HG03066 (cell line): ENCODE data around the gene CYP26B1.

ENCODE experiments used
- ATAC-seq: cut with Tn5 transposase; IDR thresholded peaks from one replicate; pipeline ENCODE4 v1.9.1; 2021; ENCODE audit warnings: low read depth; ENCODE audit not compliant: unreplicated experiment

Gene CYP26B1

GRCh38 chr2:72113847-72114692 lies 33.6 kb downstream of the CYP26B1 start:
- no peak for ATAC-seq

- ATAC-seq: no peak
Observed at GRCh38 chr2:72112981-72113846, 34.4 kb downstream of the CYP26B1 start.

DNA sequence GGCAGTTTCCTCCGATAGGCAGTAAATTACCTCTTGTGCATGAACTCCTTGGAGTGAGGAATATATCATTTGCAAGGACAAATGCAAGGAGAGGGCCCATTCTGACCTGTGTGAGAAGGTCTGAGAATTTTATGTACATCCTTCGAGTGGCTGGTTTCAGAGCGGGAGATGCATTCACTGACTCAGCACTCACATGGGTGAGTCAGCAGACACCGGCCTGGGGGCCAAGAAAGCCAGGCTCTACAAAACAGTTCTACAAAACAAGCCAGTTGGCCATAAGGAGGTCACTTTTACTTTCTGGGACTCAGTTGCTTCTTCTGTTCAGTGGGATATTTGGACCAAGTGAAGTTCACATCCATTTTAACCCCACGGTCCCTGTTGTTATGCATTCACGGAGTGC lies 35.3 kb downstream of the CYP26B1 start:
- ATAC-seq: no peak

DNA sequence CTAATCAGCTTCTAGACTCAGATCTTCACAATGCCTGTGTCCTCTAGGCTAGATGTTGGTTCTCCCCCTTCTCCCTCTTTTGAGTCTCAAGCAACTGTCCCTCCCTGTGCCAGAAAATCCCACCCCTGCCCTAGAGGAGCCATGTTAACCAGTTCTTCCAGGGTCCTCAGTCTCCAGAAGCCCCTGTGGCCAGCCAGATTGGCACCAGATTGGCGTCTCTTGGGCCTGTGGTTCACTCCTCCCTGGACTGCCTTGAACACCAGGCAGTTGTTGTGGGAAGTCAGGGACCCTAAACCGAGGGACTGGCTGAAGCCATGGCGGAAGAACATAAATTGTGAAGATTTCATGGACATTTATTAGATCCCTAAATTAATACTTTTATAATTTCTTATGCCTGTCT lies 36.6 kb downstream of the CYP26B1 start:
- ATAC-seq: no peak

DNA sequence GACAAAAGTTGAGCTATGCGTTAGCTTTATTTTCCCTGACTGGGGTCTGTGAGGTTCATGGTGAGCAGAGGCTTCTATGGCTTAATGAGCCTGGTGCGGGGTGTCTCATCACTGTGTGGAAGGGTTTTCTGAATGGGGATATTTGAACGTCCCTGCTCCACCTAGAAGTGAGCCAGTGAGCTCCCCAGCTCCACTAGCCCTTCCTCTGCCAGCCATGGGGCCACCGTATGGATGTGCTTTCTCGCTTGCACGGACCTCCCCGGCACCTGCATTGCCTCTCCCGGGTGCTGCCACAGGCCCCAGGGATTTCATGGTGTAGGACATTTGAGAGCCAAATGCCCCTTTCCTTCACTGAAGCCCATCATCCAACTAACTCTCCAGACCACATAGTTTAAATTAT lies 37.8 kb downstream of the CYP26B1 start:
- no peak for ATAC-seq

DNA sequence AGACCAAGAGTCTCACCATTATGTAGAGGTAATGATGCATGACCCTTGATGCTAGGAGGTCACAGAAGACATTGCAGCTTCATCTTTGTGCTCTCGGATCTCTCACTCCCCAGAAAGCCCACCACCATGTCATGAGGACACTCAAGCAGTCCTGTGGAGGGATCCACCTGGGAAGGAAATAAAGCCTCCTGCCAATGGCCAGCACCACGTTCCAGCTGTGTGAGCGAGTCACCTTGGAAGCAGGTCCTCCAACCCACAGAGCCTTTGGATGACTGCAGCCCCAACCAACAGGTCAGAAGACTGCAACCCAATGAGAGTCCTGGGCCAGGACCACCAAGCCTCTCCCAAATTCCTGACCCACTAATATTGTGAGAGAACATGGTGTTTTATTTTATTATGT lies 38.4 kb downstream of the CYP26B1 start:
- ATAC-seq: no peak

GRCh38 chr2:72108121-72108520 lies 39.5 kb downstream of the CYP26B1 start:
- no peak for ATAC-seq

DNA sequence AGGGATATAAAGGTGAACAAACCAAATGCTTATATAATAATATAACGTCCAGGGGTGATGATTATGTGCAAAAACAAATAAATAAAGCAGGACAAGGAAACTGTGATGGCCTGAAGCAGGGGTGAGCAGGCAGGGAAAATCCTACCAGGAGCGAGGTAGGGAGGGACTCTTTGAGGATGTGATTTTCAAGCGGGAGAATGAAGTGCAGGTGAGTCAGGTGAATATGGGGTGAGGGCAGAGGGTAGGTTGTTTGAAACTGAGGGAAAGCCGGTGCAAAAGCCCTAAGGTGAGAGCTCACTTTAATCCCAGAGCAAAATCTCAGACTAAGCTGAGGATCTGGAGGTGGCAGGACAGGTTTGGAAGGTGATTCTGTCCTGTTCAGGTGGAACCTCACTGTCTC lies 40.7 kb downstream of the CYP26B1 start:
- no peak for ATAC-seq

DNA sequence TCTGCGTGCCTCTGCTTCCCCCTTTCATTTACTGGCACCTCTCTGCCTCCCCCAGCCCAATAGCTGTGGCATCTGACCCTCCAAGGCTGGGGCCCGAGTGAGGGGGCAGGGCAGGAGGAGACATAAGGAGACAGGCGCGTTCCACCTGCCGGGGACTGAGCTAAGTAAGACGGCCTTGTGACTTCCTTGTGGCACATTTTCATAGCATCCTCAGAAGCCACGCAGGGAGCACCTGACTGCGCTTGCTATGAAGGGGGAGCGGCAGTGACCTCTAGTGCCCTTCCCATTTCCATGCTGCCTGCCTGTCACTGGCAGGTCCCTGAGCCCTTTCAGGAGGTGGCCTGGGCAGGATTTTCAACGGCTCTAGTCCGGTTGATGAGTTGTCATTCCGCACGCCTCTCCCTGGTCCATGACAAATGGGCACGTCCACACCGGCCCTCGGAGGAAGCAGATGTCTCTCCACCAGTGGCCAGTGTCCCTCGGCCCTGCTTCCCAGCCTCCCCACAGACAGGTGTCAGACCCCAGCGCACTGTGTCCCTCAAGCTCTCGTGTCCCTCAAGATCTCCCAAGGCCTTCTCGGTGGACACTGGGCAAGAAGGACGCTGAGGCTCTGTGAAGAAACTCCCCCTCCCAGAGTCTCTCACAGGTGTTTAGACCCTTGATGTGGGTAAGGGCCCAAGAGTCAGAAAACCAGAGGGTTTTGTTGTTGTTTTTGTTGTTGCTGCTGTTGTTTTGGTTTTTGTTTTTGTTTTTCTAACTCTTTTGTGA lies 42.7 kb downstream of the CYP26B1 start:
- no peak for ATAC-seq

DNA sequence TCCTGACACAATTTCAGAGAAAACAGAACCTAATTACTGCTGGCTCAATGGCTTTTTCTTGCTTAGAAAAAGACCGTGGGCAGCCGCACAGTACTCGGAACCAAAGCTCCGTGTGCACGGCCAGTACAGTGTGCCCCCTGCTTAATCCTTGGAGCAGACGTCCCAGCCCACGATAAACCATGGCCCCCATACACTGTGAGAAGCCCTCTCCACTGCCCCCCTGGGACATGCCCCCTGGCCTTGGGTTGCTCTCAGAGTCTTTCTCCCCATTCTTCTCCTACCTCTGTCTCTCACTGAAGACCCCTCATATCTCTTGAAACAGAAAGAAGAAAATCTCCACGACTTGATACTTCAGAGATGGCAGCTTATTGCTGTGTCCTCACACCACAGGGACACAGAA lies 44.0 kb downstream of the CYP26B1 start:
- no peak for ATAC-seq

- no peak for ATAC-seq
Observed at GRCh38 chr2:72103161-72103560, 44.5 kb downstream of the CYP26B1 start.

DNA sequence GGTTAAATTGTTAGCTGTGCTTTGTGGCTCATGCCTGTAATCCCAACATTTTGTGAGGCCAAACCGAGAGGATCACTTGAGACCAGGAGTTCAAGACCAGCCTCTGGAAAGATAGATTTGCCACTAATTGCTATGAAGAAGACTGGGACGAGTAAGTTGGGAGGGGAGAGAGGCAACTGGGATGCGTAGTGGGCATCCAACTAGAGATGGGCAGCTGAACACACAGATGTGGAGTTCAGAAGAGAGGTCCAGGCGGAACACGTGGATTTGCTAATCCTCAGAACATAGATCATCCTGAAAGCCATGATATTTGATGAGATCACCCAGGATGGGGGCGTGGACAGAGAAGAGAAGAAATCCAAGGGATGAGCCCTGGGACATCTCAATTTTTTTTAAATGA lies 48.7 kb downstream of the CYP26B1 start:
- ATAC-seq: no peak

GRCh38 chr2:72097276-72097675 lies 50.4 kb downstream of the CYP26B1 start:
- no peak for ATAC-seq

GRCh38 chr2:72096181-72096580 lies 51.5 kb downstream of the CYP26B1 start:
- ATAC-seq: no peak

- no peak for ATAC-seq
Observed at GRCh38 chr2:72095364-72095763, 52.3 kb downstream of the CYP26B1 start.

- ATAC-seq: no peak
Observed at GRCh38 chr2:72094701-72095100, 53.0 kb downstream of the CYP26B1 start.

- ATAC-seq: no peak
Observed at GRCh38 chr2:72092111-72092510, 55.6 kb downstream of the CYP26B1 start.

DNA sequence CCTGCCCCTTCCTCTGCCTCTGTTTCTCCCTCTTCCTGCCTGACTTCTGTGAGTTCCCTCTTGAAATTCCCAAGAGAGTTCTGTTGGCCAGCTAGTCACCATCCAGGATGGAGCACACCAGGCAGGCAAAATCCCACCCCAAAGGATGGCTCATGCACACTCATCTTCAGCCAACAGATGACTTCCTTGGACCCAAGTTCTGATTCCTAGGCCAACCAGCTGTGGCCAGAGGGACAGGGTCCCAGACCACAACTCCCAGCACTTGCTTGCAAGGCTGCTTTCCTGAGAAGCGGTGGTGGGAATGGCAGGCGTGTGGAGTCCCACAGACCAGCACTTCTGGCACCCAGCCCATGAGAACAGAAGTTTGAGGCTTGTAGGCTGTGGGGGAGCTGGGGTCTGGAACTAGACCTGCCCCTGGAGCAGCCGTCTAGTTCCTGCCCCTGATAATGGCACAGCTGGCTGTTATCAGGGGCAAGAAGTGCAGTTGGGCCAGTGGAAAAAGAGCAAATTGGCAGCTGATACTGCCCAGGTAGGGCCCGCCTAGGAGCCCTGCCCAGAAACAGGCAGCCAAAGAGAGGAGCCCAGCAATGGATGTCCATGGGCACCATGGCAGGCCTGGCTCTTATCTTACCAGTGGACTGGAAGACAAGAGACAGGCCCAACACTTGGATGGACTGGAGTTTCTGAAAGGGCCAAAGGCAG lies 56.7 kb downstream of the CYP26B1 start:
- no peak for ATAC-seq

DNA sequence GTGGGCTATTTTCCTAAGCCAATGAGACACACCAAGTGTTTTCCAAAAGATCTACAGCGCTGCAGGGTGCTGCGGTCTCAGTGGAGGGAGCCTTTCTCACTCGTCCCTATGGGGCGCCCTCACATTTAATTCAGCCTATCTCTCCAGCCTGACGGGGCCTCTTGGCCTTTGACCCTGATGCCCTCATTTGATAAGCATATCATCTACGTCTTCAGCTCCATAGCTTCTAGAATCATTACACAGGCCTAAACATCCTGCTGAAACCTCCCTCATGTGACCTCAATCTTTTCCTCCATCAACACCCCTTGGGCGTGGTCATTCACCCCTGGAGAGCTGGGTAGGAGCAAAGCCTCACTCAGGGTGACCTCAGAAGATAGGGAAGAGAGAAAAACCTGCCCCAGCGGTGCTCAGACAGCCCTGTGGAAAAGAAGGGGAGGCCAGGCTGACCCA lies 57.4 kb downstream of the CYP26B1 start:
- ATAC-seq: no peak

GRCh38 chr2:72089537-72089936 lies 58.1 kb downstream of the CYP26B1 start:
- ATAC-seq: no peak
